GM23248 (cell line): ENCODE measurements around the gene GAD2.

Experiments used
- EZH2 ChIP-seq: fragments of 200-600 bp; sonication (generic); IDR thresholded peaks from 2 replicates; pipeline ENCODE4 v1.6.1; 2018; ENCODE audit warnings: antibody characterized with exemption, mild to moderate bottlenecking; ENCODE audit not compliant: insufficient read depth, poor library complexity, severe bottlenecking
- EZH2phosphoT487 ChIP-seq: fragments of 200-600 bp; sonication (generic); IDR thresholded peaks from 2 replicates; pipeline ENCODE4 v1.6.1; 2018; ENCODE audit warnings: antibody characterized with exemption, moderate library complexity, mild to moderate bottlenecking, low read depth; ENCODE audit not compliant: insufficient read depth

DNA sequence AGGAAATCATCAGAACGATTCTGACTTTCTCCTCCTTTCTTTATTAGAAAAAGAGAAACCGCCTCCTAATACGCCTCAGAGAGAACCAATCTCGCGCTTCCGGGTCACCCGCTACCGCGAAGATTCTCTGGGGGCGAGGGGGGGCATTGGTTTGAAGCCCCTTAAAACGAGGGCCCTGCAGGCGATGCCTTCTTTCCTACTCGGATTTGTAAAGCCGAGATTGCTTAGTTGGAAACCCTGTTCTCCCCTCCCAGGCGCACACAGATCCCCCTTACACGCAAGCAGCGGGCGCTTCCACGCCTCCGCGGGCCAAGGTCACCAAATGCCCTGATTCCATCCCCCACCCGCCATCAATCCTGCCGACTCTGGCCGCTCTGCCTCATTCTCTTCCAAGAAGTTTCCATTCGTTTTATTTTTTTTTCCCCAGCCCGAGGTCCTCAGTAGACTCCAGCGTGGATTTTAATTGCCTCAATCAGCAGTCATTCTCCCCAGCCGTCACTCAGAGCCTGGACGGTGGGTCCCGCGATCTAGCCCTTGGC, 1.1 kb upstream of the GAD2 start:
- TF ChIP-seq EZH2 (peak; percentile 78), EZH2phosphoT487 (no peak)
